ENCODE measurements around the gene GRK5.

GRCh38 chr10:119367841-119368549 is 160.6 kb downstream of the GRK5 start:
- TF ChIP-seq CTCF (IDR thresholded peaks at IDR 0.05), result no peak
- TF ChIP-seq EP300 (IDR thresholded peaks at IDR 0.05), result no peak
- no peak for TF ChIP-seq POLR2A (IDR thresholded peaks at IDR 0.05)

Data from tibial nerve (tissue), 4 donors.